Stimulated activated memory B cell treated with anti-CD40 and anti-IgM and Interleukin-4, amounts not matched to agents 10 μg/mL and 1 μg/mL and 100 μg/mL, for 72 hours (primary cell): ENCODE data around the gene MRTFA.
"Not testable (repeated sequence)": the region's sequence is repeated elsewhere in the genome, so short reads cannot be mapped to it uniquely, and the experiment has no call there.

Experiments
- ATAC-seq: fragments of 150-1000 bp; cut with Tn5 transposase; 2 replicates; pipeline ENCODE4 v1.10.0; 2021
- H3K27ac Mint-ChIP-seq: one replicate; pipeline ENCODE4 v1.8.0; 2022; ENCODE audit warnings: mild to moderate bottlenecking, mixed read lengths
- H3K27me3 Mint-ChIP-seq: one replicate; pipeline ENCODE4 v1.8.0; 2022; ENCODE audit warnings: mixed read lengths
- H3K36me3 Mint-ChIP-seq: one replicate; pipeline ENCODE4 v1.8.0; 2022; ENCODE audit warnings: mixed read lengths
- H3K4me1 Mint-ChIP-seq: one replicate; pipeline ENCODE4 v1.8.0; 2022; ENCODE audit warnings: mixed read lengths
- H3K4me3 Mint-ChIP-seq: one replicate; pipeline ENCODE4 v1.8.0; 2022; ENCODE audit warnings: mild to moderate bottlenecking, moderate library complexity, mixed read lengths
- H3K9me3 Mint-ChIP-seq: one replicate; pipeline ENCODE4 v1.8.0; 2022; ENCODE audit warnings: mixed read lengths

The MRTFA gene

GRCh38 chr22:40521046-40521445 is 115.5 kb downstream of the MRTFA start:
- H3K4me1 Mint-ChIP-seq, result peaks cover 29% of the 10 kb centered on the region
- H3K36me3 Mint-ChIP-seq, result peaks cover 7% of the 10 kb centered on the region
- H3K27me3 Mint-ChIP-seq, result no peaks in the 10 kb centered on the region
- H3K27ac Mint-ChIP-seq, result no peak overlapping the region
- H3K9me3 Mint-ChIP-seq, result no peaks in the 10 kb centered on the region
- H3K4me3 Mint-ChIP-seq, result no peak overlapping the region
- no peak for ATAC-seq

- H3K27me3 Mint-ChIP-seq, result no peaks in the 10 kb centered on the region
- ATAC-seq, result no peak
- H3K9me3 Mint-ChIP-seq, result no peaks in the 10 kb centered on the region
- peaks cover 11% of the 10 kb centered on the region for H3K36me3 Mint-ChIP-seq
- no peak overlapping the region for H3K27ac Mint-ChIP-seq
- no peak overlapping the region for H3K4me3 Mint-ChIP-seq
- peaks cover 29% of the 10 kb centered on the region for H3K4me1 Mint-ChIP-seq
Measured at GRCh38 chr22:40520562-40520961, 116.0 kb downstream of the MRTFA start.

- H3K4me1 Mint-ChIP-seq, result peaks cover 32% of the 10 kb centered on the region
- H3K9me3 Mint-ChIP-seq, result no peaks in the 10 kb centered on the region
- peaks cover 15% of the 10 kb centered on the region for H3K36me3 Mint-ChIP-seq
- H3K4me3 Mint-ChIP-seq, result no peak overlapping the region
- peak overlapping the region; percentile 78 for H3K27ac Mint-ChIP-seq
- ATAC-seq, result no peak
- H3K27me3 Mint-ChIP-seq, result no peaks in the 10 kb centered on the region
Measured at GRCh38 chr22:40519948-40520331, 116.6 kb downstream of the MRTFA start.

- H3K27ac Mint-ChIP-seq, result peak overlapping the region; percentile 78
- H3K27me3 Mint-ChIP-seq, result no peaks in the 10 kb centered on the region
- peak overlapping the region; percentile 12 for H3K4me3 Mint-ChIP-seq
- peaks cover 32% of the 10 kb centered on the region for H3K4me1 Mint-ChIP-seq
- H3K9me3 Mint-ChIP-seq, result no peaks in the 10 kb centered on the region
- peaks cover 15% of the 10 kb centered on the region for H3K36me3 Mint-ChIP-seq
- peak; percentile 67 for ATAC-seq
Measured at GRCh38 chr22:40519284-40519947, 117.1 kb downstream of the MRTFA start.

GRCh38 chr22:40518840-40519239 is 117.7 kb downstream of the MRTFA start:
- no peak for ATAC-seq
- peaks cover 32% of the 10 kb centered on the region for H3K4me1 Mint-ChIP-seq
- no peaks in the 10 kb centered on the region for H3K9me3 Mint-ChIP-seq
- peaks cover 15% of the 10 kb centered on the region for H3K36me3 Mint-ChIP-seq
- H3K27me3 Mint-ChIP-seq, result no peaks in the 10 kb centered on the region
- H3K27ac Mint-ChIP-seq, result peak overlapping the region; percentile 78
- no peak overlapping the region for H3K4me3 Mint-ChIP-seq

- Mint-ChIP-seq H3K27ac (peak overlapping the region; percentile 78), H3K4me1 (peaks cover 32% of the 10 kb centered on the region), H3K4me3 (no peak overlapping the region), H3K9me3 (no peaks in the 10 kb centered on the region), H3K36me3 (peaks cover 15% of the 10 kb centered on the region), H3K27me3 (no peaks in the 10 kb centered on the region)
- no peak for ATAC-seq
Measured at GRCh38 chr22:40517631-40518030, 118.9 kb downstream of the MRTFA start.

- ATAC-seq, result no peak
- Mint-ChIP-seq H3K36me3 (peaks cover 15% of the 10 kb centered on the region), H3K27me3 (no peaks in the 10 kb centered on the region), H3K4me3 (no peak overlapping the region), H3K9me3 (no peaks in the 10 kb centered on the region), H3K27ac (no peak overlapping the region), H3K4me1 (peaks cover 32% of the 10 kb centered on the region)
Measured at GRCh38 chr22:40516416-40516815, 120.1 kb downstream of the MRTFA start.

- H3K27ac Mint-ChIP-seq, result no peak overlapping the region
- ATAC-seq, result no peak
- H3K36me3 Mint-ChIP-seq, result peaks cover 8% of the 10 kb centered on the region
- no peak overlapping the region for H3K4me3 Mint-ChIP-seq
- no peaks in the 10 kb centered on the region for H3K27me3 Mint-ChIP-seq
- peaks cover 21% of the 10 kb centered on the region for H3K4me1 Mint-ChIP-seq
- H3K9me3 Mint-ChIP-seq, result no peaks in the 10 kb centered on the region
Measured at GRCh38 chr22:40512426-40513136, 123.9 kb downstream of the MRTFA start.

- Mint-ChIP-seq H3K36me3 (peaks cover 8% of the 10 kb centered on the region), H3K9me3 (no peaks in the 10 kb centered on the region), H3K4me1 (peaks cover 21% of the 10 kb centered on the region), H3K4me3 (no peak overlapping the region), H3K27me3 (no peaks in the 10 kb centered on the region), H3K27ac (no peak overlapping the region)
- no peak for ATAC-seq
Measured at GRCh38 chr22:40511604-40512003, 124.9 kb downstream of the MRTFA start.

GRCh38 chr22:40510631-40511364 is 125.7 kb downstream of the MRTFA start:
- Mint-ChIP-seq H3K36me3 (peaks cover 6% of the 10 kb centered on the region), H3K4me3 (no peak overlapping the region), H3K27me3 (no peaks in the 10 kb centered on the region), H3K4me1 (peaks cover 19% of the 10 kb centered on the region), H3K9me3 (no peaks in the 10 kb centered on the region), H3K27ac (no peak overlapping the region)
- ATAC-seq, result no peak

GRCh38 chr22:40509401-40510134 is 127.0 kb downstream of the MRTFA start:
- Mint-ChIP-seq H3K36me3 (no peaks in the 10 kb centered on the region), H3K27ac (peak overlapping the region; percentile 58), H3K27me3 (no peaks in the 10 kb centered on the region), H3K9me3 (no peaks in the 10 kb centered on the region), H3K4me1 (peaks cover 12% of the 10 kb centered on the region), H3K4me3 (no peak overlapping the region)
- no peak for ATAC-seq

GRCh38 chr22:40508046-40508445 is 128.5 kb downstream of the MRTFA start:
- peaks cover 13% of the 10 kb centered on the region for H3K4me1 Mint-ChIP-seq
- not testable (repeated sequence) for H3K4me3 Mint-ChIP-seq, ATAC-seq, H3K27me3 Mint-ChIP-seq, H3K9me3 Mint-ChIP-seq, H3K36me3 Mint-ChIP-seq, H3K27ac Mint-ChIP-seq

- Mint-ChIP-seq H3K36me3 (peaks cover 5% of the 10 kb centered on the region), H3K4me3 (no peak overlapping the region), H3K9me3 (no peaks in the 10 kb centered on the region), H3K27me3 (no peaks in the 10 kb centered on the region), H3K4me1 (peaks cover 16% of the 10 kb centered on the region), H3K27ac (no peak overlapping the region)
- ATAC-seq, result no peak
Measured at GRCh38 chr22:40507491-40507890, 129.0 kb downstream of the MRTFA start.

GRCh38 chr22:40506762-40507161 is 129.8 kb downstream of the MRTFA start:
- ATAC-seq, result no peak
- H3K27ac Mint-ChIP-seq, result no peak overlapping the region
- H3K36me3 Mint-ChIP-seq, result peaks cover 5% of the 10 kb centered on the region
- no peaks in the 10 kb centered on the region for H3K27me3 Mint-ChIP-seq
- no peak overlapping the region for H3K4me3 Mint-ChIP-seq
- H3K4me1 Mint-ChIP-seq, result peaks cover 16% of the 10 kb centered on the region
- H3K9me3 Mint-ChIP-seq, result no peaks in the 10 kb centered on the region
